ENCODE data around the gene USP7.

The USP7 gene

GRCh38 chr16:8869212-8869987, 94.3 kb downstream of the USP7 start:
- H3K36me3 ChIP-seq (ENCODE audit: control insufficient read depth, insufficient read depth, low read length), result peaks cover 2% of the 10 kb centered on the region; the same call in 1 of the 2 replicates
- TF ChIP-seq, protein P1, sequence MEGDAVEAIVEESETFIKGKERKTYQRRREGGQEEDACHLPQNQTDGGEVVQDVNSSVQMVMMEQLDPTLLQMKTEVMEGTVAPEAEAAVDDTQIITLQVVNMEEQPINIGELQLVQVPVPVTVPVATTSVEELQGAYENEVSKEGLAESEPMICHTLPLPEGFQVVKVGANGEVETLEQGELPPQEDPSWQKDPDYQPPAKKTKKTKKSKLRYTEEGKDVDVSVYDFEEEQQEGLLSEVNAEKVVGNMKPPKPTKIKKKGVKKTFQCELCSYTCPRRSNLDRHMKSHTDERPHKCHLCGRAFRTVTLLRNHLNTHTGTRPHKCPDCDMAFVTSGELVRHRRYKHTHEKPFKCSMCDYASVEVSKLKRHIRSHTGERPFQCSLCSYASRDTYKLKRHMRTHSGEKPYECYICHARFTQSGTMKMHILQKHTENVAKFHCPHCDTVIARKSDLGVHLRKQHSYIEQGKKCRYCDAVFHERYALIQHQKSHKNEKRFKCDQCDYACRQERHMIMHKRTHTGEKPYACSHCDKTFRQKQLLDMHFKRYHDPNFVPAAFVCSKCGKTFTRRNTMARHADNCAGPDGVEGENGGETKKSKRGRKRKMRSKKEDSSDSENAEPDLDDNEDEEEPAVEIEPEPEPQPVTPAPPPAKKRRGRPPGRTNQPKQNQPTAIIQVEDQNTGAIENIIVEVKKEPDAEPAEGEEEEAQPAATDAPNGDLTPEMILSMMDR (IDR thresholded peaks at IDR 0.05; ENCODE audit: insufficient read depth, low read length, poor library complexity, severe bottlenecking), result no peak
- DNase-seq (ENCODE audit: extremely low read depth, insufficient read length), result no peak
- peak overlapping the region; percentile 67 for H3K4me3 ChIP-seq (replicated peaks; ENCODE audit: low read depth, low read length)
- H3K27me3 ChIP-seq (replicated peaks; ENCODE audit: control insufficient read depth, insufficient read depth, low read length), result no peaks in the 10 kb centered on the region

DNA sequence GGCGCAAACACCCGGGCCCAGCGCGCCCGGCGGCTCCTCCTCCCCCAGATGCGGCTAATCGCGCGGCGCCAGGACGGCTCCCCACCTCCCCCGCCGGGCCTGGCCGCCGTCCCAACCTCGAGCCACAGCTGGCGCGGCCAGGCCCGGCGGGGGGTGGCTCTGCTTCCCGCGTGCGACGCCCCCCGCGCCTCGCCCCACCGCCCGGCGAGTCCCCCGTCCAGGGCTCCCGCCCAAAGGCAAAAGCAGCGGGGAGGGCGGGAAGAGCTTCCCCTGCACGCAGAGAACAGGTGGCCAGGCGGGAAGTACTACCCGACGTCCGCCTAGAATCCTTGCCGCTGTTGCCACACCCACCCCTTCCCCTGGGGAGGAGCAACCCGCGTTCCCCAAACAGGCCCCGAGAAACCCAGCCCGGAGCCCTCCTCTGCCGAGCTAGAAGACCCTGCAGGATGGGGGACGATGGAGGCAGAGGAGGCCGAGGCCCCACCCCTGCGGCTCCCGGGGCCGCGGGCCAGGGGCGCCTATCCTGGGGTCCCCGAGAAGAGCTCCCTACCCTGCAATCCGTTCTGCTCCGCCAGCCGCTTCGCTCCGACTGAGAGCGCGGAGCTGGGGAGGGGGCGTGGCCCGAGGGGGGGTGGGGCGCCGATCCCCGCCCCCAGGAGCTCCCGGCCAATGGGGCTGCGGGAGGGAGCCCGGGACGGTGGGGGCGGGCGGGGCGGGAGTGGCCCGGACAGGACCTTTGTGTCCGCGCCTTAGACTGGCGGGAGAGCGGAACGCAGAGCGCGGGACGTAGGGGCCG, 95.1 kb downstream of the USP7 start, which contains the start of gene CARHSP1:
CARHSP1 (minus strand) TSS at position 591 of the 796 bp plus-strand sequence. CDS start 9,678 bp downstream, outside the sequence.
- peaks cover 4% of the 10 kb centered on the region for H3K36me3 ChIP-seq (ENCODE audit: control insufficient read depth, insufficient read depth, low read length)
- H3K27me3 ChIP-seq (replicated peaks; ENCODE audit: control insufficient read depth, insufficient read depth, low read length), result no peaks in the 10 kb centered on the region
- peak; percentile 95 for DNase-seq (ENCODE audit: extremely low read depth, insufficient read length)
- peak within 1 kb of the TSS; percentile 82 for H3K4me3 ChIP-seq (replicated peaks; ENCODE audit: low read depth, low read length)
- TF ChIP-seq, protein P1 (IDR thresholded peaks at IDR 0.05; ENCODE audit: insufficient read depth, low read length, poor library complexity, severe bottlenecking), result no peak

DNA sequence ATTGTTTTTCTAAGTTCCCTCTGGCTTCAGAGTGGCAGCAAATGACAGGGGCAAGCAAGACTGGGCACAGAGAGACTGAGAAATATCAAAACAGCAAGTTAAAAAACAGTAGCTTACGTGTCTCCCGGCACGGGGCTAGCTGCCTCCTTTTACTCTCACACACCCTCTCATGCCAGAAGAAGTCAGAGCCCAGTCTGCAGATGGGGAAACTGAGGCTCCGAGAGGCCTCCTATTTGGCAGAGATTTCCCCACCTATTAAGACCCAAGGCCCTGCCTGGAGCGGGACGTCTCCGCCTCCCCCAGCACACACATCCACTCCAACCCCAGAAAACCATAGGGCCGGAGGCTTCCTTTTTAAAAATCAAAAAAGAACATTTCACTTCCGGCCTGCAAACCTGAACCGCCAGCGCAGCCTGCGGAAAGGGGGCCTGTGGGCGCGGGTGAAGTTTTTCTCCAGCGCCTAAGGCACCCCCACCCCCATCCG, 95.7 kb downstream of the USP7 start:
- Histone ChIP-seq H3K4me3 (replicated peaks; ENCODE audit: low read depth, low read length) (peak overlapping the region; percentile 82), H3K36me3 (ENCODE audit: control insufficient read depth, insufficient read depth, low read length) (peaks cover 4% of the 10 kb centered on the region), H3K27me3 (replicated peaks; ENCODE audit: control insufficient read depth, insufficient read depth, low read length) (no peaks in the 10 kb centered on the region)
- DNase-seq (ENCODE audit: extremely low read depth, insufficient read length), result no peak
- TF ChIP-seq, protein P1 (IDR thresholded peaks at IDR 0.05; ENCODE audit: insufficient read depth, low read length, poor library complexity, severe bottlenecking), result no peak

DNA sequence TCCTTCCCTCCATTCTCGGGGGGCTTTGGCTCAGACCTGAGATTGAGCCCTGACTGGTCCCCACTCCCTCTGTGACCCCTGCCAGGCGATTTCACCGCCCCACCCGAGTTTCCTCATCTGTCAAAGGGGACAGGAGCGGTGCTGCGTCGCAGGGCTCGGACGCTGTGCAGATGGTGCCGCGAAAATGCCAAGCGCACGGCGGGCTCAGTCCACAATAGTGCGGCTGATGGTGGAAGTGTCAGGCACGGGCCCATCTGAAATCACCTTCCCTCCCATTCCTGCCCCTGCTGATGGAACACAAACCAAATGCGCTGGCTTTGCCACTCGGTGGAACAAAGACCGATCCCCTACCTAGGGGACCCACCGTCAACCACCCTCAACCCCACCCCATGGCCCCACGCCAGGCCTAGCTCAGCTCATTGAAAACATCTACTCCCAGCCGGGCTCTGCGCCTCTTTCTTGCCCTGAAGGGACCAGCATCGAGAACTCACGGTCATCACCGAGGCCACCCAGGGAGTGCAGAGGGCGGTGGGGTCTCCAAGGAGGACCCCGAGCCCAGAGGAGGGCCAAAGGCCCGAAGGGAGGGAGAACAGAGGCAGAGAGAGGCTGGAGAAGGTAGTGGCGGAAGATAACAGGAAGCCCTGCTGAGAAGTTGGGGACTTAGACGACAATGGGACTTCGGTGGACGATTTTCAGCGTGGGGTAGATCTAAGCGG, 96.3 kb downstream of the USP7 start:
- Histone ChIP-seq H3K36me3 (ENCODE audit: control insufficient read depth, insufficient read depth, low read length) (peaks cover 4% of the 10 kb centered on the region), H3K27me3 (replicated peaks; ENCODE audit: control insufficient read depth, insufficient read depth, low read length) (no peaks in the 10 kb centered on the region), H3K4me3 (replicated peaks; ENCODE audit: low read depth, low read length) (peak overlapping the region; percentile 82)
- no peak for DNase-seq (ENCODE audit: extremely low read depth, insufficient read length)
- TF ChIP-seq, protein P1 (IDR thresholded peaks at IDR 0.05; ENCODE audit: insufficient read depth, low read length, poor library complexity, severe bottlenecking), result no peak

GRCh38 chr16:8866884-8867215, 96.9 kb downstream of the USP7 start:
- H3K4me3 ChIP-seq (replicated peaks; ENCODE audit: low read depth, low read length), result peak overlapping the region; percentile 82
- no peaks in the 10 kb centered on the region for H3K27me3 ChIP-seq (replicated peaks; ENCODE audit: control insufficient read depth, insufficient read depth, low read length)
- TF ChIP-seq, protein P1 (IDR thresholded peaks at IDR 0.05; ENCODE audit: insufficient read depth, low read length, poor library complexity, severe bottlenecking), result no peak
- peaks cover 4% of the 10 kb centered on the region for H3K36me3 ChIP-seq (ENCODE audit: control insufficient read depth, insufficient read depth, low read length)
- no peak for DNase-seq (ENCODE audit: extremely low read depth, insufficient read length)
